Activated naive CD8-positive, alpha-beta T cell treated with anti-CD3 and anti-CD28 coated beads, Interleukin-2, amount 50 U/mL, for 24 hours (primary cell): ENCODE measurements around the gene TTC1.
"Not testable (repeated sequence)": the region's sequence is repeated elsewhere in the genome, so short reads cannot be mapped to it uniquely, and the experiment has no call there.

ENCODE experiments used
- ATAC-seq: fragments of 150-1000 bp; cut with Tn5 transposase; one replicate; pipeline ENCODE4 v1.10.0; 2021
- DNase-seq: peaks from one replicate; pipeline ENCODE4 v3.0.0; 2021
- H3K27ac Mint-ChIP-seq: one replicate; pipeline ENCODE4 v1.8.0; 2021; ENCODE audit warnings: mild to moderate bottlenecking, mixed read lengths
- H3K27me3 Mint-ChIP-seq: one replicate; pipeline ENCODE4 v1.8.0; 2021; ENCODE audit warnings: mixed read lengths
- H3K36me3 Mint-ChIP-seq: one replicate; pipeline ENCODE4 v1.8.0; 2021; ENCODE audit warnings: low read depth, mixed read lengths
- H3K4me1 Mint-ChIP-seq: one replicate; pipeline ENCODE4 v1.8.0; 2021; ENCODE audit warnings: mixed read lengths
- H3K4me3 Mint-ChIP-seq: one replicate; pipeline ENCODE4 v1.8.0; 2021; ENCODE audit warnings: mild to moderate bottlenecking, moderate library complexity, mixed read lengths
- H3K9me3 Mint-ChIP-seq: one replicate; pipeline ENCODE4 v1.8.0; 2021; ENCODE audit warnings: mixed read lengths

TTC1 gene

GRCh38 chr5:160044391-160044804, 35.5 kb downstream of the TTC1 start:
- ATAC-seq (no peak), DNase-seq (no peak)
- Mint-ChIP-seq H3K4me1 (peaks cover 5% of the 10 kb centered on the region), H3K27me3 (no peaks in the 10 kb centered on the region), H3K36me3 (peaks cover 36% of the 10 kb centered on the region), H3K9me3 (no peaks in the 10 kb centered on the region), H3K27ac (no peak overlapping the region), H3K4me3 (no peak overlapping the region)

GRCh38 chr5:160044967-160045366, 36.0 kb downstream of the TTC1 start:
- Mint-ChIP-seq H3K4me3 (no peak overlapping the region), H3K9me3 (no peaks in the 10 kb centered on the region), H3K27ac (peak overlapping the region; percentile 10), H3K36me3 (peaks cover 38% of the 10 kb centered on the region), H3K27me3 (no peaks in the 10 kb centered on the region), H3K4me1 (peaks cover 5% of the 10 kb centered on the region)
- DNase-seq (no peak), ATAC-seq (no peak)

GRCh38 chr5:160047423-160047822, 38.5 kb downstream of the TTC1 start:
- H3K36me3 Mint-ChIP-seq: peaks cover 51% of the 10 kb centered on the region
- H3K4me1 Mint-ChIP-seq: peaks cover 5% of the 10 kb centered on the region
- no peak overlapping the region for H3K4me3 Mint-ChIP-seq
- H3K27ac Mint-ChIP-seq: no peak overlapping the region
- H3K9me3 Mint-ChIP-seq: no peaks in the 10 kb centered on the region
- ATAC-seq (no peak), DNase-seq (no peak)
- no peaks in the 10 kb centered on the region for H3K27me3 Mint-ChIP-seq

GRCh38 chr5:160048131-160048530, 39.2 kb downstream of the TTC1 start:
- Mint-ChIP-seq H3K4me1 (peaks cover 5% of the 10 kb centered on the region), H3K4me3 (no peak overlapping the region), H3K9me3 (no peaks in the 10 kb centered on the region), H3K36me3 (peaks cover 57% of the 10 kb centered on the region), H3K27ac (no peak overlapping the region), H3K27me3 (no peaks in the 10 kb centered on the region)
- DNase-seq (no peak), ATAC-seq (no peak)

GRCh38 chr5:160049099-160049498, 40.2 kb downstream of the TTC1 start:
- no peak for DNase-seq
- Mint-ChIP-seq H3K9me3 (no peaks in the 10 kb centered on the region), H3K4me3 (no peak overlapping the region), H3K36me3 (peaks cover 54% of the 10 kb centered on the region), H3K4me1 (peaks cover 4% of the 10 kb centered on the region), H3K27me3 (no peaks in the 10 kb centered on the region), H3K27ac (no peak overlapping the region)
- no peak for ATAC-seq

GRCh38 chr5:160054047-160054446, 45.1 kb downstream of the TTC1 start:
- no peaks in the 10 kb centered on the region for H3K9me3 Mint-ChIP-seq
- ATAC-seq (no peak), DNase-seq (no peak)
- H3K4me3 Mint-ChIP-seq: no peak overlapping the region
- H3K36me3 Mint-ChIP-seq: peaks cover 61% of the 10 kb centered on the region
- no peaks in the 10 kb centered on the region for H3K27me3 Mint-ChIP-seq
- no peak overlapping the region for H3K27ac Mint-ChIP-seq
- no peaks in the 10 kb centered on the region for H3K4me1 Mint-ChIP-seq

GRCh38 chr5:160054831-160055230, 45.9 kb downstream of the TTC1 start:
- Mint-ChIP-seq H3K27me3 (no peaks in the 10 kb centered on the region), H3K9me3 (no peaks in the 10 kb centered on the region), H3K36me3 (peaks cover 55% of the 10 kb centered on the region), H3K4me1 (no peaks in the 10 kb centered on the region), H3K27ac (no peak overlapping the region), H3K4me3 (no peak overlapping the region)
- no peak for DNase-seq
- ATAC-seq: no peak

- no peak overlapping the region for H3K27ac Mint-ChIP-seq
- H3K9me3 Mint-ChIP-seq: no peaks in the 10 kb centered on the region
- no peaks in the 10 kb centered on the region for H3K4me1 Mint-ChIP-seq
- ATAC-seq: no peak
- H3K36me3 Mint-ChIP-seq: peaks cover 45% of the 10 kb centered on the region
- H3K4me3 Mint-ChIP-seq: no peak overlapping the region
- DNase-seq: no peak
- no peaks in the 10 kb centered on the region for H3K27me3 Mint-ChIP-seq
These were observed 48.3 kb downstream of the TTC1 start for GRCh38 chr5:160057256-160057655.

GRCh38 chr5:160060001-160060400, 51.1 kb downstream of the TTC1 start:
- H3K9me3 Mint-ChIP-seq: no peaks in the 10 kb centered on the region
- ATAC-seq (no peak), DNase-seq (no peak)
- no peak overlapping the region for H3K4me3 Mint-ChIP-seq
- H3K36me3 Mint-ChIP-seq: peaks cover 35% of the 10 kb centered on the region
- H3K4me1 Mint-ChIP-seq: no peaks in the 10 kb centered on the region
- no peak overlapping the region for H3K27ac Mint-ChIP-seq
- H3K27me3 Mint-ChIP-seq: no peaks in the 10 kb centered on the region

- Mint-ChIP-seq H3K4me3 (no peak overlapping the region), H3K27ac (no peak overlapping the region), H3K36me3 (peaks cover 29% of the 10 kb centered on the region), H3K4me1 (no peaks in the 10 kb centered on the region), H3K27me3 (no peaks in the 10 kb centered on the region), H3K9me3 (no peaks in the 10 kb centered on the region)
- no peak for ATAC-seq
- no peak for DNase-seq
These were observed 52.8 kb downstream of the TTC1 start for GRCh38 chr5:160061770-160062169.

- H3K4me1 Mint-ChIP-seq: no peaks in the 10 kb centered on the region
- H3K4me3 Mint-ChIP-seq: no peak overlapping the region
- DNase-seq (no peak), ATAC-seq (no peak)
- no peaks in the 10 kb centered on the region for H3K27me3 Mint-ChIP-seq
- H3K9me3 Mint-ChIP-seq: no peaks in the 10 kb centered on the region
- H3K27ac Mint-ChIP-seq: no peak overlapping the region
- H3K36me3 Mint-ChIP-seq: peaks cover 22% of the 10 kb centered on the region
These were observed 55.5 kb downstream of the TTC1 start for GRCh38 chr5:160064417-160064810.

- Mint-ChIP-seq H3K4me1 (no peaks in the 10 kb centered on the region), H3K4me3 (no peak overlapping the region), H3K27ac (no peak overlapping the region), H3K9me3 (no peaks in the 10 kb centered on the region), H3K36me3 (peaks cover 22% of the 10 kb centered on the region), H3K27me3 (no peaks in the 10 kb centered on the region)
- no peak for ATAC-seq
- DNase-seq: no peak
These were observed 56.2 kb downstream of the TTC1 start for GRCh38 chr5:160064995-160065614.

GRCh38 chr5:160069120-160069519, 60.2 kb downstream of the TTC1 start:
- not testable (repeated sequence) for ATAC-seq, DNase-seq, H3K27me3 Mint-ChIP-seq, H3K27ac Mint-ChIP-seq, H3K4me1 Mint-ChIP-seq, H3K4me3 Mint-ChIP-seq, H3K9me3 Mint-ChIP-seq
- peaks cover 16% of the 10 kb centered on the region for H3K36me3 Mint-ChIP-seq

- ATAC-seq (no peak), DNase-seq (no peak)
- H3K36me3 Mint-ChIP-seq: peaks cover 8% of the 10 kb centered on the region
- no peaks in the 10 kb centered on the region for H3K4me1 Mint-ChIP-seq
- H3K27me3 Mint-ChIP-seq: no peaks in the 10 kb centered on the region
- H3K9me3 Mint-ChIP-seq: no peaks in the 10 kb centered on the region
- H3K4me3 Mint-ChIP-seq: no peak overlapping the region
- no peak overlapping the region for H3K27ac Mint-ChIP-seq
These were observed 62.6 kb downstream of the TTC1 start for GRCh38 chr5:160071516-160071915.

GRCh38 chr5:160071916-160072315, 63.0 kb downstream of the TTC1 start:
- Mint-ChIP-seq H3K36me3 (peaks cover 8% of the 10 kb centered on the region), H3K4me1 (no peaks in the 10 kb centered on the region), H3K4me3 (no peak overlapping the region), H3K27ac (no peak overlapping the region), H3K9me3 (no peaks in the 10 kb centered on the region), H3K27me3 (no peaks in the 10 kb centered on the region)
- no peak for ATAC-seq
- no peak for DNase-seq

- Mint-ChIP-seq H3K9me3 (no peaks in the 10 kb centered on the region), H3K4me3 (no peak overlapping the region), H3K36me3 (peaks cover 8% of the 10 kb centered on the region), H3K4me1 (no peaks in the 10 kb centered on the region), H3K27me3 (no peaks in the 10 kb centered on the region), H3K27ac (no peak overlapping the region)
- no peak for DNase-seq
- no peak for ATAC-seq
These were observed 66.1 kb downstream of the TTC1 start for GRCh38 chr5:160075073-160075472.
